H1 (cell line): ENCODE data around the gene FREM2. TPM values are rescaled to one million over a fixed set of nuclear protein-coding genes. Genes with fewer than 3 reads are reported as not detected.

Source experiments
- CHD7 ChIP-seq: fragments of 300-600 bp; sonication (generic); IDR thresholded peaks from 2 replicates; pipeline ENCODE4 v1.7.1; 2012; ENCODE audit warnings: low read length, moderate library complexity, mild to moderate bottlenecking, inconsistent platforms; ENCODE audit not compliant: insufficient replicate concordance
- polyA plus RNA-seq, 7 experiments: library from polyadenylated mRNA; depleted of rRNA in 3 of 7; stranded (reverse) in 5 of 7; unstranded in 2 of 7; fragments of >200 nt in 5 of 7; fragments of 200-250 nt in 2 of 7; gene quantifications; 1 replicate in 5 of 7; 2 replicates in 1 of 7; 4 replicates in 1 of 7; pipeline versions ENCODE4 v1.2.1 to v1.2.3, GENCODE V29; 2011 to 2013; ENCODE audit warnings: missing spikeins in 2 of 7, mixed read lengths in 2 of 7
- total RNA-seq: library from RNA; stranded (reverse); fragmentation: NEBNext Ultra II Directional; extraction: Animal tissue kit (Norgen Biotek cat#: 25700); gene quantifications from 2 replicates; pipeline ENCODE4 v1.2.1, GENCODE V29; 2021

The FREM2 gene
- total and polyA plus RNA-seq, 2 of the 8 experiments (the other 6 are each of a cell fraction or from before 2014, with no cell fraction given): 11.6 to 22.8 TPM

DNA sequence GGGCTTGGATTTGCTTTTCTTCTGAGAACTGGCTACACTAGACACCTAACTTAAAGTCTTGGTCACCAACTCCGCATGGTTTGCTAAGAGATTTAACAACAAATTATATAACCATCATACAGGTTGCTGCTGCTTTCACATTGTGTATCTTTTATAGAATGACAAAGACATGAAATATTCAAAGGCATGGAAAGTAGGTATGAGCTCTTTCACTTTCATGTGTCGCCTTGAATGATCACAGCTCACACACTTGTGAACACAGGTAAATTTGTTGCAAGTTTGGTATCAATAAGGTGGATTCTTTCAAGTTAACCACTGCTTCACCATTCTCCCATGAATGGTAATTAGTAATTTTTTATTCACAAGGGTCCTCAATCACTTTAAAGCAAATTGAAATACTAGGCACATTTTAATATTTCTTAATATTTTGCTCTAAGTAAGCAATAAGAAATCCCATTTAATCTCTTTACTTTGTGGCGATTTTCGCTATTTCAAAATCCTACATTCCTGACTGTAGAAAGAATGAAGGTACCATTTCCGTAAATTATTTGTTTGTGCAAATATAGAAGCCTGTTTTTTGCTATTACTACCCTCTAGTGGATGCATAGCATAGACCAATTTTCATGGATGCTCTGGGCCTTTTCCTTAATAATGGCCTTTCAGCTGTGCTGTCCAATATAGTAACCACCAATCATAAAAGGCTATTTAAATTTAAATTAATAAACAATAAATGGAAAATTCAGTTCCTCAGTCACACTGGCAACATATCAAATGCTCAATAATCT lies 45.5 kb upstream of the FREM2 start (continued):
- TF ChIP-seq CHD7: no peak
